ENCODE data around the gene GPATCH4. TPM values are rescaled to one million over a fixed set of nuclear protein-coding genes. Genes with fewer than 3 reads are reported as not detected.
A peak's percentile ranks its signal among the peaks of the same experiment; 100 is the strongest.
"Not testable (repeated sequence)": the region's sequence is repeated elsewhere in the genome, so short reads cannot be mapped to it uniquely, and the experiment has no call there.

GPATCH4 gene
- total RNA-seq, 1 donor from 2014 or later, result 30.7 TPM

DNA sequence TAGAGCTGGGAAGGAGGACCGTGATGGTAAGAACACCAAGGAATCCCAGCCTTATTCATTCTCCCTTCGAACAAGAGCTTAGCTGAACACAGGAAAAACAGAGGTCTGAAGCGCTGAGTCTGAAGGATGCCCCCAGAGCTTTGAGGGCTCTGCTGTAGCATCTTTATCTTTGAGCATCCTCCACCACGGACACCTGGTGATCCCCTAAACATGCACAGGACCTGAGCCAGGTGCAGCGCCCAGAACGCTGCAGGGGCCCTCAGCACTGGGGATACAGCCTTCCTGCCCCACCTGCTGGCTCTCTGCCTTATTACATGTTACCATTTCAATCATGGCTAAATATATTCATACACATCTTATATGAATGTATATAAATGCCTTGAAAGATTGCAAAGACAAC, 7.7 kb upstream of the GPATCH4 start:
- DNase-seq (ENCODE audit: extremely low spot score, unreplicated experiment), result no peak

GRCh38 chr1:156608036-156608674, 6.9 kb upstream of the GPATCH4 start:
- Mint-ChIP-seq H3K27me3 (peaks cover 29% of the 10 kb centered on the region), H3K4me3 (peak overlapping the region; percentile 34), H3K36me3 (no peaks in the 10 kb centered on the region), H3K27ac (no peak overlapping the region), H3K9me3 (no peaks in the 10 kb centered on the region), H3K4me1 (ENCODE audit: unreplicated experiment) (peaks cover 3% of the 10 kb centered on the region)
- DNase-seq (ENCODE audit: extremely low spot score, unreplicated experiment), result no peak
- TF ChIP-seq CTCF (conservative IDR thresholded peaks at IDR 0.05), result peak; percentile 84

More for the DNA sequence above, 7.7 kb upstream of the GPATCH4 start:
- peak; percentile 77 for TF ChIP-seq CTCF (conservative IDR thresholded peaks at IDR 0.05)
- Mint-ChIP-seq H3K27me3 (peaks cover 33% of the 10 kb centered on the region), H3K4me3 (no peak overlapping the region), H3K27ac (no peak overlapping the region), H3K36me3 (no peaks in the 10 kb centered on the region), H3K9me3 (no peaks in the 10 kb centered on the region), H3K4me1 (ENCODE audit: unreplicated experiment) (peaks cover 3% of the 10 kb centered on the region)

- not testable (repeated sequence) for DNase-seq (ENCODE audit: extremely low spot score, unreplicated experiment); H3K27ac Mint-ChIP-seq; H3K36me3 Mint-ChIP-seq; H3K9me3 Mint-ChIP-seq; H3K4me3 Mint-ChIP-seq; H3K4me1 Mint-ChIP-seq (ENCODE audit: unreplicated experiment)
- H3K27me3 Mint-ChIP-seq, result peaks cover 23% of the 10 kb centered on the region
Measured at GRCh38 chr1:156607344-156607743, 6.1 kb upstream of the GPATCH4 start.

DNA sequence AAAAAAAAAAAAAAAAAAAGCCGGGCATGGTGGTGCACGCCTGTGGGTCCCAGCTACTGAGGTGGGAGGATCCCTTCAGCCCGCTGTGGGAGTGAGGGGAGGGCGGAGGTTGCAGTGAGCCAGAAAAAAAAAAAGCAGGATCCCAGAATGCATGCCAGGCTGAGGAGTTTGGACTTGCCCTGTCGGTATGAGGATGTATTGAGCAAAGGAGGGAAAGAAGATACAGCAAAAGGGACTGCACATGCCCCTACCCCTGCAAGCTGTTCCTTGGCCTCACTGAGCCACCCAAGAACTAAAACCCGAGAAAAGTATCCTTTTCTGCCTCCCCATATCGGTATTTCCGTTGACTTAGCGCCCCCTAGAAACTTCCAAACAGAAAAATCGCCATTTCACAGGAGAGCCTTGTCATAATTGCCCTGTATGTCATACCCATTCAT, 1.3 kb upstream of the GPATCH4 start:
- DNase-seq (ENCODE audit: extremely low spot score, unreplicated experiment), result no peak
- H3K4me1 Mint-ChIP-seq (ENCODE audit: unreplicated experiment), result peaks cover 15% of the 10 kb centered on the region
- peak; percentile 51 for TF ChIP-seq CTCF (conservative IDR thresholded peaks at IDR 0.05)
- peak overlapping the region; percentile 67 for H3K4me3 Mint-ChIP-seq
- H3K36me3 Mint-ChIP-seq, result no peaks in the 10 kb centered on the region
- H3K27ac Mint-ChIP-seq, result no peak overlapping the region
- no peaks in the 10 kb centered on the region for H3K9me3 Mint-ChIP-seq
- H3K27me3 Mint-ChIP-seq, result peaks cover 3% of the 10 kb centered on the region

GRCh38 chr1:156601892-156602291, 613 bp upstream of the GPATCH4 start:
- Mint-ChIP-seq H3K9me3 (no peaks in the 10 kb centered on the region), H3K36me3 (no peaks in the 10 kb centered on the region), H3K4me1 (ENCODE audit: unreplicated experiment) (peaks cover 15% of the 10 kb centered on the region), H3K4me3 (peak overlapping the region; percentile 96), H3K27ac (no peak overlapping the region), H3K27me3 (peaks cover 3% of the 10 kb centered on the region)
- no peak for DNase-seq (ENCODE audit: extremely low spot score, unreplicated experiment)
- no peak for TF ChIP-seq CTCF (conservative IDR thresholded peaks at IDR 0.05)

- H3K36me3 Mint-ChIP-seq, result no peaks in the 10 kb centered on the region
- H3K27ac Mint-ChIP-seq, result peak overlapping the region; percentile 94
- H3K4me1 Mint-ChIP-seq (ENCODE audit: unreplicated experiment), result peaks cover 15% of the 10 kb centered on the region
- no peaks in the 10 kb centered on the region for H3K27me3 Mint-ChIP-seq
- DNase-seq (ENCODE audit: extremely low spot score, unreplicated experiment), result no peak
- no peak for TF ChIP-seq CTCF (conservative IDR thresholded peaks at IDR 0.05)
- H3K4me3 Mint-ChIP-seq, result peak overlapping the region; percentile 96
- H3K9me3 Mint-ChIP-seq, result no peaks in the 10 kb centered on the region
Measured at GRCh38 chr1:156600733-156601121, 552 bp downstream of the GPATCH4 start.
